Posterior cingulate gyrus (tissue), 11 donors: ENCODE measurements around the gene HSD17B13.
"Not testable (repeated sequence)": the region's sequence is repeated elsewhere in the genome, so short reads cannot be mapped to it uniquely, and the experiment has no call there.

Experiments used
- DNase-seq, 10 donors: peaks; one replicate each; pipeline versions ENCODE4 v3.0.0 to v3.0.0-alpha.2; 2020 to 2021; ENCODE audit warnings: mixed read lengths in 3 of 10
- intact Hi-C: fragments of 100-400 bp; cut with DNase I; formaldehyde crosslinking; loops from one replicate; pipeline ENCODE4 v1.15.1; 2023

Gene HSD17B13

DNA sequence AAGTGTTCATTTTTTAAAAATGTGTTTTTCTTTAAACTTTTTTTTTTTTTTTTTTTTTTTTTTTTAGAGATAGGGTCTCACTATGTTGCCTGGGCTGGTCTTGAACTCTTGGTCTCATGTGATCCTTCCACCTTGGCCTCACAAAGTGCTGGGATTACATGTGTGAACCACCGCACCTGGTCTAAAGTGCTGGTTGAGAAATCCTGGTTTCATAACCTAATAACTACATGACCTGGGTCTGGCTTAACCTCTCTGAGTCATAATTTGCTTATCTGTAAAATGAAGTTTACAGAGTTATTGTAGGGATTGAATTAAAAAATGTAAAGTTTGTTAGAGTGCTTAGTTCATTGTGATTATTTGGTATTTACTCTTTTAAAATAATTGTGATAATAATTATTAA is 5.2 kb downstream of the HSD17B13 start:
- no peak for DNase-seq
- intact Hi-C loops, result no loop called here

- DNase-seq, result no peak
- intact Hi-C loops, result no loop called here
Observed at GRCh38 chr4:87316961-87317360, 5.7 kb downstream of the HSD17B13 start.

DNA sequence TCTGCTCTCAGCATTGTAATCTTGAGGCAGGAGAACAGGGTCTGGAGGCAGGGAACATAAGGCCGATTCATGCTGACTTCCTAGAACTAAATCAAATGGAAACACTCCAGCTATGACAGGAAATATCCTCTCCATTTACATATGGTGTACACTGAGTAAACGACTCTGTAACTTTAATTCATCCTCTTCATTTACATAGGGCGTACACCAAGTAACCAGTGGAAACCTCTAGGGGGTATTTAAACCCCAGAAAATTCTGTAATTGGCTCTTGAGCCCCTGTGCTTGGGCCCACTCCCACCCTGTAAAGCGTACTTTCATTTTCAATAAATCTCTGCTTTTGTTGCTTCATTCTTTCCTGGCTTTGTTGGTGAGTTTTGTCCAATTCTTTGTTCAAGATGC is 7.7 kb downstream of the HSD17B13 start:
- intact Hi-C loops, DNase-seq: not testable (repeated sequence)

- intact Hi-C loops, result no loop called here
- DNase-seq, result no peak
Observed at GRCh38 chr4:87313756-87314155, 8.9 kb downstream of the HSD17B13 start.

DNA sequence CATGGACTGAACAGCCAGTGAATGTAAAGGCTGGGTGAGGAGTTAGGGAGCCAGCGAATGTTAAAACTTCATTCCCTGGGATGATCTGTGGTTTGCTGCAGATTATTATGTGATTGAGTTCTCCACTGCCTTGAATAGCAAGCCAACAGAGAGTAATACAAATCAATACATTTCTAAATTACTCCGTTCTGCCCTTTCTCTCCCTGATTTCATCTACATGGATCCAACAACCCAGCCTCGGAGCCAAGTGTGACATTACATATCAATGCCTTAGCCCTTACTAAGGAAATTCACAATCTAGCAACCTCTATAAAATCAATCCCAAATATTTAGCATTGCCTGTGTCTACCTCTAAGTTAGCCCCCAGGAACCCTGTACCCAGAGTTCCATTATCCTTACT is 11.0 kb downstream of the HSD17B13 start:
- DNase-seq, result no peak
- intact Hi-C loops, result no loop called here

DNA sequence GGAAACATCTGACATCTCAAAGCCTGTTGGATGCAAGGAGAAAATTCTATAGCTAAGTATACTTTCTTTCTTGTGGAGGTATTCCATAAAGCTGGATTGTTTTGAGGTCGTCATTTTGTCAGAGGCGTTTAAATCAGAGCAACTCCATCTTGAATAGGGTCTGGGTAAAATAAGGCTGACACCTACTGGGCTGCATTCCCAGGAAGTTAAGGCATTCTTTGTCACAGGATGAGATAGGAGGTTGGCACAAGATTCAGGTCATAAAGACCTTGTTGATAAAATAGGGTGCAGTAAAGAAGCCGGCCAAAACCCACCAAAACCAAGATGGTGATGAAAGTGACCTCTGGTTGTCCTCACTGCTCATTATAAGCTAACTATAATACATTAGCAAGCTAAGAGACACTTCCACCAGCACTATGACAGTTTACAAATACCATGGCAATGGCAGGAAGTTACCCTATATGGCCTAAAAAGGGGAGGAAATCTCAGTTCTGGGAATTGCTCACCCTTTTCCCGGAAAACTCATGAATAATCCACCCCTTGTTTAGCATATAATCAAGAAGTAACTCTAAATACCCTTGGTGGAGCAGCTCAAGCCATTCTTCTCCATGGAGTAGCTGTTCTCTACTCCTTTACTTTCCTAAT is 11.9 kb downstream of the HSD17B13 start:
- DNase-seq, result no peak
- intact Hi-C loops, result no loop called here

DNA sequence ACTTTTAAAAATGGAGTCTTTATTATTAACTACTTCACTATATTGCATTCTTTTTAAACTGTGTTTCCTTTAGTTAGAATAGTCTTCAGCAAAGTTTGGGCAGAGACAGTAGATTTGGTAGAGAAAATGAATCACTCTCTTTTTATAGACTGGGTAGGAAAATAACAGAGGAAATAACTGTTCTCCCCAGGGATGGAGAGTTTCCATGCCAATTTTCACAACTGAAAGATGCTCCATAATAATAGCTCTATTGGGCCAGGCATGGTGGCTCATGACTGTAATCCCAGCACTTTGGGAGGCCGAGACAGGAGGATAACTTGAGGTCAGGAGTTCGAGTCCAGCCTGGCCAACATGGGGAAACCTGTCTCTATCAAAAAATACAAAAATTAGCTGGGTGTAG is 13.1 kb downstream of the HSD17B13 start:
- DNase-seq, result no peak
- intact Hi-C loops, result no loop called here

DNA sequence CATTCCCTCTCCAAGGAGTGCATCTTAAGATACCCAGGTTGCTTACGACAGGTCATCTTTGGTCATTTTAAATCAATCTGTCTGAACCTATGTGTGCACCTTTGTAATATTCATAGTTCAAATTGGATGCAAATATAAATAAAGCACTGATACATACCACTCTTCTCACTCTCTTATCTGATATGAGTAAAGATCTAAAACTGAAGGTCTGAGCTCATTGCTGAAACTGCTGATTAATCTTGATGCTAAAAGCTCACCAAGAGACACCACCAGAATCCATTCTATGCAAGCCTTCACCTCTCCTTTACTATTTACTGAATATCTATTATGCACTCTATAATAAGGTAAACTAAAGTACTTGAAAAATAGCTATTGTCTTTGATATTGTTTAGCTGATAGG is 16.6 kb downstream of the HSD17B13 start:
- intact Hi-C loops, result no loop called here
- DNase-seq, result no peak

DNA sequence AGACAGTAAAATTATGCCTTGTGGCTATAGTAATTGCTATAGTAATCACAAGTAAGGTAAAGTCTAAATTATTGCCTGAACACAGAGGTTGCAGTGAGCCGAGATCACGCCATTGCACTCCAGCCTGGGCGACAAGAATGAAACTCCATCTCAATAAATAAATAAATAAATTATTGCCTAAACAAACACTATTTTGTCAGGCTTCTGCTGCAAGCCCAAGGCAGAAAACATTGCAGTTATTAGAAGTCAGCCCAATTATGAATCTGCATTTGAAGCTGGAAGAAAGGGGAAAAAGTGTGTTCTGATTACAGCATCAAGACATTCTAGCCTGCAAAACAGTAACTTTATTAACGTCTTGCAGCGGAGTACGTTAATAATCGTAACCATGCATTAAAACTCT is 17.1 kb downstream of the HSD17B13 start:
- intact Hi-C loops, result no loop called here
- DNase-seq, result no peak

GRCh38 chr4:87304745-87305432 is 17.8 kb downstream of the HSD17B13 start:
- intact Hi-C loops, result no loop called here
- no peak for DNase-seq

GRCh38 chr4:87299898-87300297 is 22.8 kb downstream of the HSD17B13 start:
- intact Hi-C loops, result no loop called here
- DNase-seq, result no peak

- DNase-seq, result no peak
- intact Hi-C loops, result no loop called here
Observed at GRCh38 chr4:87298362-87298761, 24.3 kb downstream of the HSD17B13 start.

GRCh38 chr4:87294911-87295310 is 27.8 kb downstream of the HSD17B13 start:
- DNase-seq, intact Hi-C loops: not testable (repeated sequence)

GRCh38 chr4:87293889-87294288 is 28.8 kb downstream of the HSD17B13 start:
- intact Hi-C loops, DNase-seq: not testable (repeated sequence)

DNA sequence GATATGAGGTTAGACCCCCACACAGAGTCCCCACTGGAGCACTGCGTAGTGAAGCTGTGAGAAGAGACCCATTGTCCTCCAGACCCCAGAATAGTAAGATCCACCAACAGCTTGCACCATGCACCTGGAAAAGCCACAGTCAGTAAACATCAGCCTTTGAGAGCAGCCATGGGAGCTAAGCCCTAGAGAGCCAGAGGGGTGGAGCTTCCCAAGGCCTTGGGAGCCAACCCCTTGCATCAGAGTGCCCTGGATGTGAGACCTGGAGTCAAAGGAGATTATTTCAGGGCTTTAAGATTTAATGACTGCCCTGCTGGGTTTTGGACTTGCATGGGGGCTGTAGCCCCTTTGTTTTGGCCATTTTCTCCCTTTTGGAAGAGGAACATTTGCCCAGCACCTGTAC is 35.7 kb downstream of the HSD17B13 start:
- no peak for DNase-seq
- intact Hi-C loops, result no loop called here

- DNase-seq, result peak in 1 of 10 donors; percentile 45
- intact Hi-C loops, result not testable (repeated sequence)
Observed at GRCh38 chr4:87284268-87284667, 38.4 kb downstream of the HSD17B13 start.

DNA sequence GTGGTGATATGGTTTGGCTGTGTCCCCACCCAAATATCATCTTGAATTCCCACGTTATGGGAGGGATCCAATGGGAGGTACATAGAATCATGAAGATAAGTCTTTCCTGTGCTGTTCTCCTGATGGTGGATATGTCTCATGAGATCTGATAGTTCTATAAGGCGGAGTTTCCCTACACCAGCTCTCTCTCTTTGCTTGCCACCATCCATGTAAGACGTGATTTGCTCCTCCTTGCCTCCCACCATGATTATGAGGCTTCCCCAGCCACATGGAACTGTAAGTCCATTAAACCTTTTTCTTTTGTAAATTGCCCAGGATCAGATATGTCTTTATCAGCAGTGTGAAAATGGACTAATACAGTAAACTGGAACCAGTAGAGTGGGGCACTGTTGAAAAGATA is 39.5 kb downstream of the HSD17B13 start:
- DNase-seq, result no peak
- intact Hi-C loops, result no loop called here

- no peak for DNase-seq
- intact Hi-C loops, result no loop called here
Observed at GRCh38 chr4:87281603-87282002, 41.1 kb downstream of the HSD17B13 start.

DNA sequence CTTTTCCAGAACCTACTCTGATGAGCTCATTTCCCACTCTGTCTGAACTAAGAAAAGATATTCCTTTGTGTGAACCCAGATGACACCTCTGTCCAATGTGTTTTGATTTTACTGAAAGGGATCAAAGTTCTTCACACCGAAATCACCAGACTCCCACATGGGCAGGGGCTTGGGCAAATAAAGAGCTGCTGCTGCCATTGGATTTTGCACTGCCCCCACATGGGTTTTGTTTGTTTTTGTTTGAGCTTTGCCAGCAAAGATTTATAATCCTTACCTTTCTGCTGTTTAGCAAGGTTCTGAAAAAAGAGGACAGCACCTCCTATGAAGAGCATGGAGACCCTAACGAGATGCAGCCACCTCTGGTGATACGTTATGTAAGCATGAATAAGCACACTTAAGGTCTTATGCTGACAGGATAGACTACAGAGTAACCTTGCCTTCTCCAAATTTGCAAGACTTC is 44.3 kb downstream of the HSD17B13 start:
- no peak for DNase-seq
- intact Hi-C loops, result loop anchor here (10.0 kb wide), 1 partner anchor 576 kb away; no protein-coding TSS in a partner anchor

DNA sequence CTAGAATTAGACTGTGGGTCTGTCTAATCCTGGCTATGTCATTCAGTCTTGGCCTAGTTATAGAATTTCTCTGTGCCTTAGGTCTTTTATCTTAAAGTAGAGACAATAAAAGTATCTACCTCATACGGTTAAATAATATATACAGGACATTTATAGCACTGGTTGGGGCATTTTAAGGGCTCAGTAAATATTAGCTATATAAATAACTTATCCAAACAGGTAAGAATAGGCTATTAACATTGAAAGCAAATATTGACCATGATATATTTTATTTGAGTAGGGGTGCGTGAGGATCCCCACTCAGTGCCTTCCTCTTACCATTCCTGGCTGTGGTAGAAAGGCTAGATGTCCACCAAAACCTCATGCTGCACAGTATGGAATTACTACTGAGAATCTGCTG is 47.4 kb downstream of the HSD17B13 start:
- intact Hi-C loops, result loop anchor here (10.0 kb wide), 1 partner anchor 579 kb away; no protein-coding TSS in a partner anchor
- no peak for DNase-seq

- no peak for DNase-seq
- intact Hi-C loops, result loop anchor here (10.0 kb wide), 1 partner anchor 580 kb away; no protein-coding TSS in a partner anchor
Observed at GRCh38 chr4:87274803-87275202, 47.9 kb downstream of the HSD17B13 start.

GRCh38 chr4:87274327-87274726 is 48.4 kb downstream of the HSD17B13 start:
- intact Hi-C loops, result loop anchor here (10.0 kb wide), 1 partner anchor 580 kb away; no protein-coding TSS in a partner anchor
- no peak for DNase-seq
